DLD1 (cell line): Measurements from ENCODE around the gene AMBP.

ENCODE experiments used
- in situ Hi-C: cut with HindIII; loops from 2 replicates; pipeline ENCODE4 v1.10.0; 2017; ENCODE audit warnings: low sequenced_read_pairs

AMBP gene

DNA sequence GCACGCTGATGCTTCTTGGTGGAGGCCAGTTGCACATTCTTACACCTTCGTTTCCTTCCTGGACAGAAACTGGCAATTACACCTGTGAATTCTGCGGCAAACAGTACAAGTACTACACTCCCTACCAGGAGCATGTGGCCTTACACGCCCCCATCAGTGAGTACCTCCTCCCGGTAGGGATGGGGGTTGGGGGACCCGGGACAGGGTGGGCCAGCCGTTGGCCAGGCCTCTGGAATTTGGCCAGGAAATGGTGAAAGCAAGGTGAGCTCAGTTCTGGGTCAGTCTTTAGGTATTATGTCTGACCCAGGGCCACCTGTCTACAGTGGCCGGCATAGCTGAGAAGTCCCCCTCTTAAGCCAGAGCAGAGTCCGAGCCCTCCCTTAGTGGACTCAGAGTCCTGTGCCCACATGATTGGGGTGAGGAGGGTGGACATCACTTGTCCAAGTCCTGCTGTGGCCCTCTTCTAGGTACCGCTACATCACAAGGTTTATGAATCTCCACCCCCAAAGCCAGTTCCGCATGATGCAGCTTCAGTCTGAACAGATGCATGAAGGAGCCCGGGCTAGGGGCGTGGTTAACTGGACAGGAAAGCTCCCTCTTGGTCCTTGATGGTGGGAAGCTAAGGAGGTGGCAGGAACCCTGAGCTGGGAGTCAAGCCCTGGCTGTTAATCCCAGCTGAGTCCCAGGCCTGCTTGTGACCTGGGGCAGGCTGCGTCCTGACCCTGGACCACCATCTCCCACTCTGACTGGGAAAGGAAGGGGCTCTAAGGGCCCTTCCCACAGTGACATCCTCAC, 61.3 kb downstream of the AMBP start:
- in situ Hi-C loops = no loop called here

DNA sequence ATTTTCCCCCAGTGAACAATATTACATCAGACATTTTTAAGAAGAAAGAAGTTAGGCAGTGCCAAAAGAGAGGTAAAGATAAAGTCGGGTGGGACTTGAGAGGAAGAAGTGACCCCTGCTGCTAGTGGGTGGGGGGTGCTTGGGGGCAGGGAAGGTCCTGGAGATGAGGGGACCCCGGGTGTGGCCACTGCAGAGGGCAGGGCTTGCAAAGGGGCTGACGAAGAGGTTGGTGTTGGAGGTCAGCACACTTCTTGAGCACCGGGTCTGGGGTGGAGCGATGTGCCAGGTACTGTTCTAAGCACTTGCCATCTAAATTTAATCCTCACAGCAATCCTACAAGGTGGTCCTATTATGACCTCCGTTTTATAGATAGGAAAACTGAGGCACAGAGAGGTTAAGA, 62.0 kb downstream of the AMBP start:
- in situ Hi-C loops = no loop called here

DNA sequence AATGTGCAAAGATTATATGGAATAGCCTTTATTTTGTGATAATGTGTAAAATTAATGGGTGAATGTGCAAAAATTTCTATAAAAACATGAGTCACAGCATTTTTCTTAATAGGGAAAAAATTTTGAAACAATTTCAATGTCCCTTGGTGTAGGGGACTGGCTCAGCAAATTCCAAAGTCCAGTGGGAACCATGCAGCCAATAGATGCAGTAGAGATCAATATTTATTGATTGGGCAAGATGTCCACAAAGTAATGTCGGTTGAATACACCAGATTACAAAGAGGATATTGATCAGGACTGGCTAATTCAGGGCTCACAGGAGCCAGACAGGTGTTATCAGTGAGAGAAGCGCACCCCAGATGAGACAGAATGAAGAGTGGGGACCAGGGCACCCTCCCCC, 62.5 kb downstream of the AMBP start:
- in situ Hi-C loops = no loop called here

DNA sequence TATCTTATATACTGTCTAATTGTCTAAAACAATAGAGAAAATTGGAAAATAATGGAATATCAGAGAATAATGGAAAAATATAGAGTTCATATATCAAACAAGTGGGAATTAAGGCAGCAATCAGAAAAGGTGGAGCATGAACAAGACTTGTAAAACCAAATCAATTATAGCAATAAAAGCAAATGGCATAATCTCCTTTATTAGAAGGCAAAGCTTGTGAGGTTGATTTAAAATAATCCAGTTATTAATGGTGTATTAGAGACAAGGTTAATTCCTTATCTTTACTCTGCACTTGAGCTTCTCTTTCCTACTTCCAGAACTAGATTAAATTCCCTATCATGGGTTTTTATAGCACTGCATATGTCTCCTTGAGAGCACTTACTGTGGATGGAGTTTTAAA, 64.1 kb downstream of the AMBP start:
- in situ Hi-C loops = no loop called here

DNA sequence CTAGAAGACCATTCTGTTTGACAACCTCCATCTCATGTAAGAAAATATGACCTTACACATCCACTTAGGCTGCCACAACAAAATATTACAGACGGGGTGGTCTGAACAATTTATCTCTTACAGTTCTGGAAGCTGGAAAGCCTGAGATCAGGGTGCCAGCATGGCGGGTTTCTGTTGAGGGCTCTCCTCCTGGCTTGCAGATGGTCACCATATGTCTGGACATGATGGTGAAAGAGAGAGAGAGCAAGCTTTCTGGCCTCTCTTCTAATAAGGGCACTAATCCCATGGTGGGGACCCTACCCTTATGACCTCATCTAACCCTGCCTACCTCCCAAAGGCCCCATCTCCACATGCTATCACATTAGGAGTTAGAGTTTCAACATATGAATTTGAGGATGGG, 66.0 kb downstream of the AMBP start:
- in situ Hi-C loops = no loop called here

DNA sequence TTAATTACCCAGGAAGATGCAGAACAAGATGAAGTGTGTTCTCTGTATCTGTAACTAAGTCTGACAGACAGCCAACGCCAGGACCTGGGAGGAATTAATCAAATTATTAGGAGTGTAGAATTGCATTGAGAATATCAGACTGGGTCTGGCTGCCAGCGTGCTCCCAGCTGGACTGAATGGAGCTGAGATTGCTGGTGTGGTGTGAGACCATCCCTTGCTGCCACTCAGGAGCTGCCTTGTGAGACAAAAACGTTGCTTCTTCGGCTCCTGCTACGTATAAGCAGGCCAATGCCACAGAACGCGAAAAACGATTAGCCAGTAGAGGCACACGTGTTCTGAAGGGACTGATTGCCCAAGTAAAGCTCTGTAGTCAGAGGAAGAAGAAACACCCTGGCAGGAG, 66.8 kb downstream of the AMBP start:
- in situ Hi-C loops = no loop called here
